Effector memory CD4-positive, alpha-beta T cell (primary cell): ENCODE measurements around the gene GOLT1B.

Source experiments
- DNase-seq, 3 donors: peaks; one replicate each; pipeline ENCODE4 v3.0.0-alpha.2; 2020
- H3K27ac ChIP-seq: 2 replicates; pipeline ENCODE4 v1.7.0; 2013; ENCODE audit warnings: mild to moderate bottlenecking, low read length, moderate library complexity; ENCODE audit not compliant: insufficient read depth, poor library complexity, severe bottlenecking
- H3K27me3 ChIP-seq: replicated peaks from 2 replicates; pipeline ENCODE4 v1.7.0; 2013; ENCODE audit warnings: mild to moderate bottlenecking, low read length; ENCODE audit not compliant: insufficient read depth, control insufficient read depth, poor library complexity, severe bottlenecking
- H3K36me3 ChIP-seq: 2 replicates; pipeline ENCODE4 v1.7.0; 2013; ENCODE audit warnings: mild to moderate bottlenecking, low read length, moderate library complexity; ENCODE audit not compliant: control insufficient read depth, insufficient read depth
- H3K4me1 ChIP-seq: 2 replicates; pipeline ENCODE4 v1.7.0; 2013; ENCODE audit warnings: low read length, mild to moderate bottlenecking; ENCODE audit not compliant: control insufficient read depth, insufficient read depth, poor library complexity, severe bottlenecking
- H3K4me3 ChIP-seq: 2 replicates; pipeline ENCODE4 v1.7.0; 2013; ENCODE audit warnings: low read length, low read depth, mild to moderate bottlenecking; ENCODE audit not compliant: insufficient read depth, poor library complexity, severe bottlenecking
- H3K9me3 ChIP-seq: 2 replicates; pipeline ENCODE4 v1.7.0; 2013; ENCODE audit warnings: mild to moderate bottlenecking, low read length, moderate library complexity; ENCODE audit not compliant: control insufficient read depth

Gene GOLT1B

GRCh38 chr12:21516281-21516680, 14.7 kb downstream of the GOLT1B start:
- Histone ChIP-seq H3K9me3 (no peaks in the 10 kb centered on the region), H3K4me3 (no peak overlapping the region), H3K36me3 (peaks cover 27% of the 10 kb centered on the region), H3K4me1 (no peaks in the 10 kb centered on the region), H3K27me3 (no peaks in the 10 kb centered on the region), H3K27ac (no peak overlapping the region)
- DNase-seq: no peak

- Histone ChIP-seq H3K4me1 (no peaks in the 10 kb centered on the region), H3K27me3 (no peaks in the 10 kb centered on the region), H3K36me3 (peaks cover 11% of the 10 kb centered on the region), H3K27ac (no peak overlapping the region), H3K4me3 (no peak overlapping the region), H3K9me3 (no peaks in the 10 kb centered on the region)
- no peak for DNase-seq
Observed at GRCh38 chr12:21518451-21518850, 16.9 kb downstream of the GOLT1B start.

- Histone ChIP-seq H3K36me3 (no peaks in the 10 kb centered on the region), H3K4me3 (no peak overlapping the region), H3K27ac (no peak overlapping the region), H3K4me1 (no peaks in the 10 kb centered on the region), H3K9me3 (no peaks in the 10 kb centered on the region), H3K27me3 (no peaks in the 10 kb centered on the region)
- no peak for DNase-seq
Observed at GRCh38 chr12:21521541-21521940, 20.0 kb downstream of the GOLT1B start.

GRCh38 chr12:21523148-21523547, 21.6 kb downstream of the GOLT1B start:
- H3K9me3 ChIP-seq: no peaks in the 10 kb centered on the region
- no peaks in the 10 kb centered on the region for H3K27me3 ChIP-seq
- no peak overlapping the region for H3K4me3 ChIP-seq
- no peaks in the 10 kb centered on the region for H3K36me3 ChIP-seq
- H3K4me1 ChIP-seq: peaks cover 6% of the 10 kb centered on the region
- no peak overlapping the region for H3K27ac ChIP-seq
- DNase-seq: no peak

- no peak for DNase-seq
- Histone ChIP-seq H3K4me3 (peak within 1 kb of the TSS; percentile 74), H3K27ac (no peak within 1 kb of the TSS), H3K36me3 (no peaks in the 10 kb centered on the region), H3K9me3 (no peaks in the 10 kb centered on the region), H3K4me1 (peaks cover 6% of the 10 kb centered on the region), H3K27me3 (no peaks in the 10 kb centered on the region)
Observed at GRCh38 chr12:21526053-21526452, 24.5 kb downstream of the GOLT1B start, which contains the start of gene SPX. Gene SPX (plus strand): TSS chr12:21526296. CDS start chr12:21526473, 177 bp downstream.

GRCh38 chr12:21526721-21527345, 25.2 kb downstream of the GOLT1B start:
- peak overlapping the region; percentile 74 for H3K4me3 ChIP-seq
- no peak for DNase-seq

GRCh38 chr12:21527451-21528180, 26.0 kb downstream of the GOLT1B start:
- Histone ChIP-seq H3K4me3 (peak overlapping the region; percentile 74), H3K27me3 (no peaks in the 10 kb centered on the region), H3K9me3 (no peaks in the 10 kb centered on the region), H3K4me1 (peaks cover 6% of the 10 kb centered on the region), H3K36me3 (no peaks in the 10 kb centered on the region), H3K27ac (no peak overlapping the region)
- peak; percentile 13 to 35 (median 22) for DNase-seq

More at GRCh38 chr12:21526721-21527345, 25.2 kb downstream of the GOLT1B start:
- H3K9me3 ChIP-seq: no peaks in the 10 kb centered on the region
- H3K4me1 ChIP-seq: peaks cover 6% of the 10 kb centered on the region
- no peaks in the 10 kb centered on the region for H3K27me3 ChIP-seq
- H3K36me3 ChIP-seq: no peaks in the 10 kb centered on the region
- no peak overlapping the region for H3K27ac ChIP-seq

GRCh38 chr12:21528953-21529352, 27.4 kb downstream of the GOLT1B start:
- no peak for DNase-seq
- Histone ChIP-seq H3K4me1 (peaks cover 6% of the 10 kb centered on the region), H3K36me3 (no peaks in the 10 kb centered on the region), H3K4me3 (no peak overlapping the region), H3K27me3 (no peaks in the 10 kb centered on the region), H3K27ac (no peak overlapping the region), H3K9me3 (no peaks in the 10 kb centered on the region)

GRCh38 chr12:21529456-21529855, 27.9 kb downstream of the GOLT1B start:
- Histone ChIP-seq H3K27ac (no peak overlapping the region), H3K27me3 (no peaks in the 10 kb centered on the region), H3K9me3 (no peaks in the 10 kb centered on the region), H3K36me3 (no peaks in the 10 kb centered on the region), H3K4me3 (no peak overlapping the region), H3K4me1 (peaks cover 6% of the 10 kb centered on the region)
- no peak for DNase-seq

GRCh38 chr12:21538061-21538653, 36.6 kb downstream of the GOLT1B start:
- Histone ChIP-seq H3K4me3 (no peak overlapping the region), H3K27me3 (no peaks in the 10 kb centered on the region), H3K27ac (no peak overlapping the region), H3K4me1 (no peaks in the 10 kb centered on the region), H3K9me3 (no peaks in the 10 kb centered on the region), H3K36me3 (no peaks in the 10 kb centered on the region)
- no peak for DNase-seq
